Aorta (tissue), 5 donors: ENCODE measurements around the gene ARHGAP32. TPM values are rescaled to one million over a fixed set of nuclear protein-coding genes. Genes with fewer than 3 reads are reported as not detected.
"Not testable (repeated sequence)": the region's sequence is repeated elsewhere in the genome, so short reads cannot be mapped to it uniquely, and the experiment has no call there.

Experiments
- ATAC-seq: fragments of 200-7000 bp; cut with Tn5 transposase; one replicate; pipeline ENCODE4 v1.9.1; 2022; ENCODE audit warnings: moderate library complexity; ENCODE audit not compliant: low FRiP score
- DNase-seq, 2 donors: peaks; one replicate each; pipeline ENCODE4 v3.0.0-alpha.2; 2020
- H3K27ac ChIP-seq, 2 donors: one replicate each; pipeline ENCODE4 v1.5.1; 2013; ENCODE audit warnings: low read length in 2 of 2, mild to moderate bottlenecking in 2 of 2, moderate library complexity in 2 of 2, control low read depth in 1 of 2, inconsistent platforms in 1 of 2, low read depth in 1 of 2
- H3K27me3 ChIP-seq, 2 donors: one replicate each; pipeline ENCODE4 v1.6.1; 2013; ENCODE audit warnings: control low read depth in 1 of 2, low read length in 1 of 2, mild to moderate bottlenecking in 1 of 2, moderate library complexity in 1 of 2; ENCODE audit not compliant: insufficient read depth in 2 of 2, control insufficient read depth in 1 of 2
- H3K36me3 ChIP-seq, 2 donors: one replicate each; pipeline ENCODE4 v1.6.1; 2013; ENCODE audit warnings: control low read depth in 1 of 2, low read length in 1 of 2, mild to moderate bottlenecking in 1 of 2; ENCODE audit not compliant: insufficient read depth in 2 of 2, control insufficient read depth in 1 of 2
- H3K4me1 ChIP-seq, 2 donors: one replicate each; pipeline ENCODE4 v1.6.1; 2013; ENCODE audit warnings: low read length in 2 of 2, control low read depth in 1 of 2, mild to moderate bottlenecking in 1 of 2, moderate library complexity in 1 of 2; ENCODE audit not compliant: insufficient read depth in 2 of 2, control insufficient read depth in 1 of 2
- H3K4me3 ChIP-seq, 2 donors: one replicate each; pipeline ENCODE4 v1.5.1; 2013; ENCODE audit warnings: low read length in 2 of 2, control low read depth in 1 of 2, mild to moderate bottlenecking in 1 of 2
- H3K9me3 ChIP-seq: one replicate; pipeline ENCODE4 v1.6.1; 2013; ENCODE audit warnings: mild to moderate bottlenecking, low read length; ENCODE audit not compliant: control insufficient read depth
- WGBS, 2 donors: extraction: QIAGEN DNeasy Blood & Tissue Kit; methylation state at CpG; one replicate each; pipeline ENCODE4 v1.1.7; 2013; 5-methylcytosine and 5-hydroxymethylcytosine counted together
- intact Hi-C, 2 donors: fragments of 100-400 bp; cut with DNase I; formaldehyde crosslinking; loops; one replicate each; pipeline versions ENCODE4 v1.14.2 to v1.15.0; 2022
- polyA plus RNA-seq, 2 donors: library from polyadenylated mRNA; stranded (reverse); fragments of 200-250 nt; gene quantifications; one replicate each; pipeline ENCODE4 v1.2.3, GENCODE V29; 2013
- total RNA-seq, 2 donors: library from RNA; stranded (reverse); fragmentation: NEBNext Ultra II Directional; extraction: Animal tissue kit (Norgen Biotek cat#: 25700); gene quantifications; one replicate each; pipeline ENCODE4 v1.2.1, GENCODE V29; 2021
- donor health status: healthy with polysubstance abuse.
- donor health status: Bipolar disorder and iron deficiency.
- donor health status: DM: no; HTN: no; CAD: no.
- donor health status: DM: no; HTN: no; CAD: no.
- donor health status: DM: yes; HTN: yes; CAD: no.

ARHGAP32 gene
- total and polyA plus RNA-seq, 4 donors: 1.8 to 21.3 (median 8.9) TPM

GRCh38 chr11:128926437-128927107, 265.6 kb downstream of the ARHGAP32 start:
- DNase-seq (peak; percentile 21 to 48), ATAC-seq (no peak)
- H3K9me3 ChIP-seq: no peaks in the 10 kb centered on the region
- H3K27me3 ChIP-seq: no peaks in the 10 kb centered on the region
- H3K4me1 ChIP-seq: no peaks in the 10 kb centered on the region
- no peak overlapping the region for H3K4me3 ChIP-seq
- H3K27ac ChIP-seq: no peak overlapping the region
- intact Hi-C loops: no loop called here
- 67 to 81% methylated on average over 17 of the region's 17 CpGs for WGBS, 2 donors
- no peaks in the 10 kb centered on the region for H3K36me3 ChIP-seq

- Histone ChIP-seq H3K4me1 (no peaks in the 10 kb centered on the region), H3K9me3 (no peaks in the 10 kb centered on the region), H3K36me3 (no peaks in the 10 kb centered on the region), H3K4me3 (no peak overlapping the region), H3K27me3 (no peaks in the 10 kb centered on the region), H3K27ac (no peak overlapping the region)
- 82 to 86% methylated on average over 3 of the region's 3 CpGs for WGBS, 2 donors
- no peak for ATAC-seq
- intact Hi-C loops: no loop called here
- peak in 1 of 2 donors; percentile 9 for DNase-seq
These were observed 266.1 kb downstream of the ARHGAP32 start for GRCh38 chr11:128926000-128926399.

GRCh38 chr11:128925250-128925600, 266.9 kb downstream of the ARHGAP32 start:
- Histone ChIP-seq H3K27ac (no peak overlapping the region), H3K27me3 (no peaks in the 10 kb centered on the region), H3K9me3 (no peaks in the 10 kb centered on the region), H3K4me3 (no peak overlapping the region), H3K36me3 (no peaks in the 10 kb centered on the region), H3K4me1 (no peaks in the 10 kb centered on the region)
- ATAC-seq (no peak), DNase-seq (no peak)
- intact Hi-C loops: no loop called here
- WGBS, 2 donors: 55 to 74% methylated on average over 2 of the region's 2 CpGs

- Histone ChIP-seq H3K4me1 (no peaks in the 10 kb centered on the region), H3K27me3 (no peaks in the 10 kb centered on the region), H3K36me3 (no peaks in the 10 kb centered on the region), H3K9me3 (no peaks in the 10 kb centered on the region), H3K27ac (no peak overlapping the region), H3K4me3 (no peak overlapping the region)
- ATAC-seq (no peak), DNase-seq (peak; percentile 26 to 38)
- intact Hi-C loops: no loop called here
- WGBS, 2 donors: 82 to 87% methylated on average over 16 of the region's 16 CpGs
These were observed 267.4 kb downstream of the ARHGAP32 start for GRCh38 chr11:128924510-128925249.

- Histone ChIP-seq H3K4me1 (no peaks in the 10 kb centered on the region), H3K27me3 (no peaks in the 10 kb centered on the region), H3K27ac (no peak overlapping the region), H3K9me3 (no peaks in the 10 kb centered on the region), H3K4me3 (no peak overlapping the region), H3K36me3 (no peaks in the 10 kb centered on the region)
- intact Hi-C loops: no loop called here
- no peak for ATAC-seq
- peak; percentile 6 to 22 for DNase-seq
- 80 to 88% methylated on average over 7 of the region's 7 CpGs for WGBS, 2 donors
These were observed 268.0 kb downstream of the ARHGAP32 start for GRCh38 chr11:128924104-128924503.

GRCh38 chr11:128921793-128922192, 270.3 kb downstream of the ARHGAP32 start:
- Histone ChIP-seq H3K9me3 (no peaks in the 10 kb centered on the region), H3K27me3 (no peaks in the 10 kb centered on the region), H3K36me3 (no peaks in the 10 kb centered on the region), H3K4me1 (no peaks in the 10 kb centered on the region), H3K4me3 (no peak overlapping the region), H3K27ac (no peak overlapping the region)
- WGBS, 2 donors: 79 to 90% methylated on average over 4 of the region's 4 CpGs
- no peak for ATAC-seq
- peak in 1 of 2 donors; percentile 37 for DNase-seq
- intact Hi-C loops: no loop called here

- Histone ChIP-seq H3K27me3 (no peaks in the 10 kb centered on the region), H3K4me1 (no peaks in the 10 kb centered on the region), H3K9me3 (no peaks in the 10 kb centered on the region), H3K27ac (no peak overlapping the region), H3K4me3 (no peak overlapping the region), H3K36me3 (no peaks in the 10 kb centered on the region)
- WGBS, 2 donors: 93% methylated on average over 15 of the region's 15 CpGs
- intact Hi-C loops: no loop called here
- DNase-seq (peak; percentile 32 to 73), ATAC-seq (no peak)
These were observed 271.5 kb downstream of the ARHGAP32 start for GRCh38 chr11:128920666-128921065.

GRCh38 chr11:128919635-128920034, 272.5 kb downstream of the ARHGAP32 start:
- peak; percentile 14 to 15 for DNase-seq
- H3K36me3 ChIP-seq, H3K27me3 ChIP-seq, H3K4me3 ChIP-seq, ATAC-seq, H3K9me3 ChIP-seq, intact Hi-C loops, H3K4me1 ChIP-seq, H3K27ac ChIP-seq: not testable (repeated sequence)
- WGBS, 2 donors: 86 to 87% methylated on average over 7 of the region's 7 CpGs

- no peak overlapping the region for H3K4me3 ChIP-seq
- DNase-seq (peak; percentile 58 to 64), ATAC-seq (no peak)
- no peak overlapping the region for H3K27ac ChIP-seq
- intact Hi-C loops: no loop called here
- H3K9me3 ChIP-seq: no peaks in the 10 kb centered on the region
- no peaks in the 10 kb centered on the region for H3K27me3 ChIP-seq
- no peaks in the 10 kb centered on the region for H3K36me3 ChIP-seq
- 57 to 59% methylated on average over 5 of the region's 5 CpGs for WGBS, 2 donors
- H3K4me1 ChIP-seq: no peaks in the 10 kb centered on the region
These were observed 272.9 kb downstream of the ARHGAP32 start for GRCh38 chr11:128919216-128919615.
